HG03097 (cell line): ENCODE results near the gene SPECC1L.

Source experiments
- ATAC-seq: cut with Tn5 transposase; IDR thresholded peaks from one replicate; pipeline ENCODE4 v1.9.1; 2021; ENCODE audit not compliant: unreplicated experiment, low FRiP score

SPECC1L gene

DNA sequence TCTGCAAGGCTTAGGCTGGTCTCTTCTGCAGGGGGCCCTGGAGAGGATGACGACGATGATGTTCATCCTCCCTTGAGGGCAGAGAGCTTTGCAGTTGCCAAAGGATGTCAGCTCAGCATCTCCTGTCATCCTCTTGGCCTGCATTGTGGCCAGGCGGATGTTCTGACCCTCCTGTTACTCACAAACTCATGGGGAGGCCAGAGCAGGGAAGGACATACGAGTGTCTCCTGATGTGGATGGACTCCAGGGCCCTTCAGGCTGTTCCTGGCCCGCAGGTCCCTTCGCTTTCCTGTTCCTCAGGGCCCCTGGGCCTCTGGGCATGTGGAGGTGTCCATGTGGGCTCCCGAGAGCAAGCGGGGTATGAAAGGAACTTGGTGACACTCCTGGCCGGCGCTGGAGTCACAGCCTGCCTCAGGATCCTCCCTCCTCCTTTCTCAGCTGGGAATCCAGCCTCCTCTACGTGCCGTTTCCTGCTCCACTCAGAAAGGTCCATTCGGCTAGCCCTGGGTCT lies 165.3 kb downstream of the SPECC1L start:
- no peak for ATAC-seq

DNA sequence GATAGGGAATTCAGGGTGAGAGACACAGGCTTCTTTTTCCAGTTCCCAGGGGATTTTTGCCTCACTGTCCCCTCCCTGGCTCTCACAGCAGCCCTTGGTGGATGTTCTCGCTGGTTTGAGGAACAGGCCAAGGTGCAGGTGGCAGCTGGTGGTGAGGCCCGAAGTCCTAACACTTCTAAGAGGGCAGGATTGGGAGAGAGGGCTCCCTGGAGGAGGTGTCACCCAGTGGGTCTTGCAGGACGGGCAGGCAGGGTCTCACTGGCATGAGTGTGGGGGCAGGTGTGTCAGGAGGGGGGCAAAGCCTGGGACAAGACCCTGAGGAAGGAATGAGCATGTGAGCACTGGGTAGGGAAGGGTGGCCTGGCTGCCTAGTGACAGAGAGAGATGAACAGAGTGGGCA lies 165.9 kb downstream of the SPECC1L start:
- no peak for ATAC-seq

DNA sequence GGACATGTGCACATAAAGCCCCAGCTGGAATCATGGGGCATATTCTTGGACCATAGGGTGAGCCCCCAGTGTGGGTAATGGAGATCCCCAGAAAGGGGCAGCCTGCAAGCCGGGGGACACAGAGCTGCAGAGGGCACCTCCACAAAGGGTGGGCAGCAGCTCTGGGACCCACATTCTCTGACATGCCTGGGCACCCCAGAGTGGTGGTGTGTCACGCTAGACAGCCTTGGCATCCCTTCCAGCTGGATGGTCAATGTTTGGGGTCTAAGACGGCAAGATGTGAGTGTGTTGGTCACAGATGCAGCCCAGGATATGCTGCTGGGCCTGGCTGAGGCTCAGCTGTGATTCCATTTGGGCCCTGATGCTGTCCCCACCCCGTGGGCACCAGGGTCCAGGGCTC lies 166.5 kb downstream of the SPECC1L start:
- ATAC-seq: no peak

DNA sequence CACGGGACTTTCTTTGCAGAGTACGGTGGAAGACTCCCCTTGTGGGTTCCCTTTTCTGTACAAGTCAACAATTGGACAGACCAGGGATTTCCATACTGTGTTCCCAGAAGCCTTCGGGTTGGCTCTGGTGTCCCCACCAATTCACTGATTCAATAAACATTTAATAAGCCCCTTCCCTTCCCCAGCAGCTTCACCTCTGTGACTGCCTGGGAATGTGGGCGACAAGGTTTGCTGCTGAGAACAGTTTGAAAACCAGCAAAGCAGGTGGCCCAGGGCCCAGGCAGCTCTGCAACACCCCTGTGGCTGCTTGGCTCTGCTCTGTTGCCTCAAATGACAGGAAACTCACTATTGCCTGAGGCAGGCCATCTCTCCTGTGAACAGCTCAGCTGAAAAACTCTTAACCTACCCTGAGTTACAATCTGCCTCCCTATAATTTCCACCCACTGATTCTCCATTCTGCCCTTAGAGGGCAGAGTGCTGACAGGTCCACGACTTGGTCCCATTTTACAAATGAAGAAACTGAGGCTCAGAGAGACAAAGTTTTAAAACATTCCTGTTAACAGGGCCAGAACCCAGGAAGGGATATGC lies 167.2 kb downstream of the SPECC1L start:
- no peak for ATAC-seq

DNA sequence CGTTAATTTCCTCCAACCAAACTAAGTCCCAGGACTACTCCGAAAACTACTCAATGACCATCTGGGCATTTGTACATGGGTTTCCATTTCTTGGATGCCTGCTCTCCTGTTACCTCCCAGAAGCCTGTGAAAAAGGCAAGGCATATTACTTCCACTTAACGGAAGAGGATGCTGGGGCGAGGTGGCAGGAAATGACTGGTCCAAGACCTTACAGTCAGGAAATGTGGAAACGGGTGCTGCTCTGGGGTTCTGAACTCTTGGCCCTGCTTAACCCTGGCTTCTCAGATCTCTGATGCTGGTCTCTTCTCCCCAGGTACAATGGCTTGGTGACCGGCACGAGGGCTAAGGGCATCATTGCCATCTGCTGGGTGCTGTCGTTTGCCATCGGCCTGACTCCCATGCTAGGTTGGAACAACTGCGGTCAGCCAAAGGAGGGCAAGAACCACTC lies 169.7 kb downstream of the SPECC1L start:
- no peak for ATAC-seq

DNA sequence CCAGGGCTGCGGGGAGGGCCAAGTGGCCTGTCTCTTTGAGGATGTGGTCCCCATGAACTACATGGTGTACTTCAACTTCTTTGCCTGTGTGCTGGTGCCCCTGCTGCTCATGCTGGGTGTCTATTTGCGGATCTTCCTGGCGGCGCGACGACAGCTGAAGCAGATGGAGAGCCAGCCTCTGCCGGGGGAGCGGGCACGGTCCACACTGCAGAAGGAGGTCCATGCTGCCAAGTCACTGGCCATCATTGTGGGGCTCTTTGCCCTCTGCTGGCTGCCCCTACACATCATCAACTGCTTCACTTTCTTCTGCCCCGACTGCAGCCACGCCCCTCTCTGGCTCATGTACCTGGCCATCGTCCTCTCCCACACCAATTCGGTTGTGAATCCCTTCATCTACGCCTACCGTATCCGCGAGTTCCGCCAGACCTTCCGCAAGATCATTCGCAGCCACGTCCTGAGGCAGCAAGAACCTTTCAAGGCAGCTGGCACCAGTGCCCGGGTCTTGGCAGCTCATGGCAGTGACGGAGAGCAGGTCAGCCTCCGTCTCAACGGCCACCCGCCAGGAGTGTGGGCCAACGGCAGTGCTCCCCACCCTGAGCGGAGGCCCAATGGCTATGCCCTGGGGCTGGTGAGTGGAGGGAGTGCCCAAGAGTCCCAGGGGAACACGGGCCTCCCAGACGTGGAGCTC lies 170.2 kb downstream of the SPECC1L start:
- no peak for ATAC-seq

DNA sequence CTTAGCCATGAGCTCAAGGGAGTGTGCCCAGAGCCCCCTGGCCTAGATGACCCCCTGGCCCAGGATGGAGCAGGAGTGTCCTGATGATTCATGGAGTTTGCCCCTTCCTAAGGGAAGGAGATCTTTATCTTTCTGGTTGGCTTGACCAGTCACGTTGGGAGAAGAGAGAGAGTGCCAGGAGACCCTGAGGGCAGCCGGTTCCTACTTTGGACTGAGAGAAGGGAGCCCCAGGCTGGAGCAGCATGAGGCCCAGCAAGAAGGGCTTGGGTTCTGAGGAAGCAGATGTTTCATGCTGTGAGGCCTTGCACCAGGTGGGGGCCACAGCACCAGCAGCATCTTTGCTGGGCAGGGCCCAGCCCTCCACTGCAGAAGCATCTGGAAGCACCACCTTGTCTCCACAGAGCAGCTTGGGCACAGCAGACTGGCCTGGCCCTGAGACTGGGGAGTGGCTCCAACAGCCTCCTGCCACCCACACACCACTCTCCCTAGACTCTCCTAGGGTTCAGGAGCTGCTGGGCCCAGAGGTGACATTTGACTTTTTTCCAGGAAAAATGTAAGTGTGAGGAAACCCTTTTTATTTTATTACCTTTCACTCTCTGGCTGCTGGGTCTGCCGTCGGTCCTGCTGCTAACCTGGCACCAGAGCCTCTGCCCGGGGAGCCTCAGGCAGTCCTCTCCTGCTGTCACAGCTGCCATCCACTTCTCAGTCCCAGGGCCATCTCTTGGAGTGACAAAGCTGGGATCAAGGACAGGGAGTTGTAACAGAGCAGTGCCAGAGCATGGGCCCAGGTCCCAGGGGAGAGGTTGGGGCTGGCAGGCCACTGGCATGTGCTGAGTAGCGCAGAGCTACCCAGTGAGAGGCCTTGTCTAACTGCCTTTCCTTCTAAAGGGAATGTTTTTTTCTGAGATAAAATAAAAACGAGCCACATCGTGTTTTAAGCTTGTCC lies 171.0 kb downstream of the SPECC1L start:
- ATAC-seq: no peak

DNA sequence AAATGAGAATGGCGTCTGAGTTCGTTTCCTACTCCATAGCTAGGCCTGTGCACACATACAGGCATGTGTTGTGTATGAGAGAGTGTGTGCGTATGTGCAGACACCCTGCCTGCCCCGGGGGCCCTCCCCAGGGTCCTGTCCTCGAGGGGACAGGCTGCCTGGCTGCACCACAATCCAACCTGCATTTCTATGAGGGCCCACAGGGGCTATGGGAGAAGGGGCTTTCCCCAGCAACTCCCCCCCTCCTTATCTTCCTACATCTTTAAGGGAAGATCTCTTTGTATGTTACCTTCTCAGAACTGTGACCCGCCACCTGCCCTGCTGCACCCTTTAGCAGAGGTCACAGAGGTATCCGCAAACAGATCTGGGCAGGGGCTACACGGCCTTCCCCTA lies 171.7 kb downstream of the SPECC1L start:
- no peak for ATAC-seq

DNA sequence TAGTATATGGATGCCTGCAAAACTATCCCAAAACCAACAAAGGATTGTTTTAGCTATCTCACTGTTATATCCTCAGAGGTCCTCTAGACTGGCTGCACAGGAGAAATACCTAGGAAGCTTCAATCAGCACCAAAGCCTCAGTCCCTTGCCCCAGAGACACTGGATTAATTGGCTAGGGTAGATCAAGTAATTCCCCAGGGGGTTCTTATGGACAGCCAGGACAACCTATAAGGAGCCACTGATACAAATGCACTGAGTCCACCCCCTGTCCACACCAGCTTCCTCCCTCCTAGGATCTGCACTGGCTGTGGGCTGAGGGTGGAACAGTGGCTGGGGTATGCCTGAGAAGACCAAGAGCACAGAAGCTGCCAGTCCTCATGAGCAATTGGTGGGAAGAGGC lies 173.0 kb downstream of the SPECC1L start:
- no peak for ATAC-seq

DNA sequence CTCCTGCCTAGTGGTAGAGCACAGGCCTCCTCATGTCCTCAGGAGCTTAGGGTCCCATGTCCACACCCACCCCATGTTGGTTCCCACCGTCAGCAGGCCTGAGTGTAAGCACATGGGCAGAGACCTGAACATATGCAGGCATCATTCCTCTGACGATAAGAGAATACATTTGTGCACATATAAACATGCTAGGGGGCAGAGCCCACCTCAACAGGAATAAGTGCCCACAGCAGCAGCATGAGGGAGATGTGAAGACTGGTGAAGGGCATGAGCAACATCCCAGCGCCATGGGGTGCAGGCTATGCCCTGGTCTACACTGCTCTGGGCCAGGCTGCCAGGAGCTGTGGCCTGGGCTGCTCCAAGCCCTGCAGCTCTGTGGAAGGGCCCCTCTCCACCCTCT lies 173.6 kb downstream of the SPECC1L start:
- no peak for ATAC-seq

DNA sequence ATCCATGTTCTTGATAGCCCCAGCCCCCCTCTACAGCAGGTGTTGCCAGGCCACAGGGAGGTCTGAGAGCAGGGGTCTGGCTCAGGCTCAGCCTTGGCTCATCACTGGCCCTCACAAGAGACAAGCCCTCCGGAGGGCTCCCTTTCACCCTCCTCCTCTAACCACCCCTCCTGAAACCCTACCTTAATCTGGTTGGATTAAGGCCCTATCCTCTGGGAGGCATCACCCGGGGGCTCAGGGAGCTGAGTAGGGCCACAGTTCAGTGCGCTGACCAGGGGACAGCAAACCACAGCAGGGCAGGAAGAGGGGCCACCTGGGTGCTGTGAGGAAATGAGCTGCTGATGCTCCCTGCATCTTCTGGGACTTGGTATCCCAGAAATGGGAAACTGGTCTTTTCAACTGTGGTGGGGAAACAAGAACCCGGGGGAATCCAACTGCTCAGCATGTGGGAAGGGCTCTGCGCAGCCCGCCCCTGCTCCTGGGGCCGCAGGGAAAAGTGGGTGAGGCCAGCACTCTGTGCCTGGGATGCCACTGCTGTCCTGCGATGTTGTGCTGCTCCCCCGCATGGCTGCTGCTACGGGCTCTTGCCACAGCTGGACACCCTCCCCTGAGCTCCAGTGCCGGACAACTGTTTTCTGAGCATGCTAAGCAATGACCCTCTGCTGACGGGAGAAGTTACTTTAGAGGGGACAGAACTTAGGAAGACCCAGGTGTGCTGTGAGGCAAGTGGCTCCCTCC lies 174.3 kb downstream of the SPECC1L start:
- ATAC-seq: no peak

DNA sequence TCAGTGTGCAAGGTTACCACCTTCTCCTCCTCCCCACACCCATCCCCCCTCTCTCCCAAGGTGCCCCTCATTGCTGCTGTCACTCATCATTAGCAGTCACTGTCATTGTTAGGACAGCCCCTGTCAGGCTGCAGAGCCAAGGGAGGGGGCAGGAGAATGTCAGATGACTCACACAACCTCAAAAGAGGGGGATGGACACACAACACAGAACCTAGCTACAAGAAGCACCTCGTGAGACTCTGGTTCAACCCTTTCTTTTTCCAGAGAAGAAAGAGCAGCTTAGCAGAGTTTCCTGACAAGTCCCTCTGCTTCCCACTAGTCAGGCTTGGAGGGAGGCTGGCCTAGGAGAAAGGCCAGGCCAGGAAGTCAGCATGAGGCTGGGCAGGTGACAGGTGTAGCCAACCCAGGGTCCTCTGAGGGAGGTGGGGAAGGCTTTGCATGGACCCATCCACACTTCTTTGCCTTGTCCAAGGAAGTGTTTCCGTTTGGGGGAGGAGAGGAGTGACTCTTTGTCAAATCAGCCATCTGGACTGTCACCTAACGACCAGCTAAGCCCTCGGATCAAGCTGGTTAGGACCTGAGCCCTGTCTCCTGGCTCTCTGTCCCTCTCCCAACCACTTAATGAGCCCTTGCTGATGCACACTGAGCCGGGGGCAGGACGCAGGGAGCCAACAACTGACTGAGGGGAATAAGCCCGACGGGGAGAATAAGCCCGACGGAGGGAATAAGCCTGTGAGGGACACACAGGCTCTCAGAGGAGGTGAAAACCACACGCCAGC lies 175.0 kb downstream of the SPECC1L start:
- ATAC-seq: no peak

DNA sequence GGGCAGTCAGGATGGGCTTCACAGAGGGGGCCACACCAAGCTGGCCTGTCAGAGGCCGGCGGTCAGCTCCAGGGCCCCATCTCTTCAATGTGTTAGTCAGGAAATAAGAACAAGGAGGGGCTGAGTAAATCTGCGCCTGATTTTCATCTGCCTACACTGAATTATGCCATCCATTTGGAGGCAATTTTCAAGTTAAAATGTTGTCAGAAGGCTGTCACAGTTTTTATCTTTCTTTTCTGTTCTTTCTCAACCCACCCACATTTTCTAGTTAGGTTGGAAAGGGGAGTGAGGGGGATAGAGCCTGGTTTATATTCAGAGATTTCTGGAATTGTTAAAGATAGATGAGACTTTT lies 175.6 kb downstream of the SPECC1L start:
- ATAC-seq: no peak

DNA sequence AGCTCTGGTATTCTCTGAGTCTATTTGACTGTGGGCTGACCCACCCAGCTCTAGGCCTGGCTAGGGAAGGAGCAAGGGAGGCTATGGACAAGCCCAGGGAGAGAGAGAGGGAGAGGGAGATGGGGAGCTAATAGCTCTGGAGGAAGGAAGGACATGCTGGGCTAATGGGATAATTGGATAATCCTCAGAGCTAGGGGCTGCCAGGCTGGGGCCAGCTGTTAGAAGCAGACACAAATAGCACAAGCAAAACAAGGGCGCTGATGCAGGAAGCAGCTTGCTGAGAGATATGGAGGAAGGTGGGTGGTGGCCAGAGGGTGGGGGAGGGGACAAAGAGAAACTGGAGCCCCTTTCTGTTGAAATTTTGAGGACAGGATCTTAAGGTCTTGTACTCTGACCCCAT lies 180.0 kb downstream of the SPECC1L start:
- no peak for ATAC-seq

DNA sequence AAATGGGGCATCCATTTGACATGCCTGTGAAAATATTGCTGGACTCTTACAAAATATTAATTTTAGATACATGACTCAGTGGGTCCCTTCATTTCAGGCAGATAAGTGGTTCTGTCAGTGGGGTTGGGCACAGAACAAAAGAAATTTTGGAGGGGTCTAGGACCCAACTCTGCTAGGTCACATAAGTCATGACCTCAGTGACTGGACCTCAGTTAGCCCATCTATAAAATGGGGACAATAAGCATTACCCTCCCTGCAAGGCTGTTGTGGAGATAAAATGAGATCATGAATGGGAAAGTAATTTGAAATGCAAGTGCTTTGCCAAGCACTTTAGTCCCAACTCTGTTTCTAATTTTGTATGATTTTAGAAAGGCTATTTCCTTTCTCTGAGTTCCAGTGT lies 180.5 kb downstream of the SPECC1L start:
- no peak for ATAC-seq

DNA sequence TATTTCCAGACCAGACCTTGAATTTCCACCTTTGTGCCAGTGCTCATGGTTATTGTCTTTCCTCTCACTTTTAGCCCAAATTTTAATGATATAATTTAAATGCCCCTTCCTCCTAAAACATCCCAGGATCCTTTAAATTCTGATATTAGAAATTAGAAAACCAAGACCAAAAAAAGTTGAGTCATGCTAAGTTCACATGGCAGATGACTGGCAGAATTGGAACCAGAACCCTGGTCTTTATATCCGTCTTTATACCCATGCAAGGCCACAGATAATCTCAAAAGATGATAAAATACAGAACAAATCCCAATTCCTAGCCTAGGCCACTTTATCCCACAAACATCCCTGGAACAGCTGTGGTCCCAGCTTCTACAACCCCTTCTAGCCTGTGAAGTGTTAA lies 183.2 kb downstream of the SPECC1L start:
- no peak for ATAC-seq

DNA sequence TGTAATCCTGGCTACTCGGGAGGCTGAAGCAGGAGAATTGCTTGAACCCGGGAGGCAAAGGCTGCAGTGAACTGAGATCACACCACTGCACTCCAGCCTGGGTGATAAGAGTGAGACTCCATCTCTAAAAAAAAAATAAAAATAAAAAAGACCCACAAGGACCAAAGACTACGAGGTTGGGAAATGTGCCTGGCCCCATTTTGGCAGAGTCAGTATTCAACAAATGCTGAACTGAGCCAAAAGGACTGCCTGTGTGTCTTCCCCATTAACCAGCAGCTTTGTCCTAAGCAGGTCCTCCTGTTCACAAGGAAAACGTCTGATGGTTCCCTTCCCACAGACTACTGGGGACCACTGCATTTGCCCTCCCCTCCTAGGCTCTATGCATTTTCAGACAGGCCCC lies 184.4 kb downstream of the SPECC1L start:
- ATAC-seq: no peak

DNA sequence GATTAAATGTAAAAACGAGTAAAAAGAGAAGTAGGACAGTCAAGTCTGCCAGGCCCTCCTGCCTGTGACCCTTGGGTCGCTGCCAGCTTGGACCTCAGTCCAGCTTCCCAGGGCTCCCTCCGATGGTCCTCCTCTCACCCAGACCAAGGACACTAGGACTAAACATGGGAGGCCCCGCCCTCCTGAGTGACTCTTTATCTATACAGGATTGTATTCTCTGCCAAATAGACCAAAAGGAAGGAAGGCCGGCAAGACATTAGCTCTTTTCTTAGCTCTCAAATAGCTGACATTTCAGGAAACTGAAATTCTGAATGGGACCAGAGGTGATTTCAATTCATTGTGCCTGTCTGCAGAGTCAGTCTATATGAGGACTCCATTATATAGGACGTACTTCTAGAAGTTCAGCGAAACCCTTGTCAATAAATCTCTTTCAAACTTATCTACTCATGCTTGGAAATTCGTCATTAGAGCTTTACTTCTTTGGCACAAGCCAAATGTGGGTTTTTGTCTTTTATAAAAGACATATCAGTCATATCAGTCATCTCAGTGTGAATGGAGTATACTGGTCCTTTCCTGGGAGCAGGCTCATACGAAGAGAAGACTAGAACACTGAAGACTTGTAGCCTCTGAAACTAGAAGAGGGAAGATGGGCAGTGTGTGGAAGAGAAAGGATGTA lies 185.3 kb downstream of the SPECC1L start:
- ATAC-seq: no peak

DNA sequence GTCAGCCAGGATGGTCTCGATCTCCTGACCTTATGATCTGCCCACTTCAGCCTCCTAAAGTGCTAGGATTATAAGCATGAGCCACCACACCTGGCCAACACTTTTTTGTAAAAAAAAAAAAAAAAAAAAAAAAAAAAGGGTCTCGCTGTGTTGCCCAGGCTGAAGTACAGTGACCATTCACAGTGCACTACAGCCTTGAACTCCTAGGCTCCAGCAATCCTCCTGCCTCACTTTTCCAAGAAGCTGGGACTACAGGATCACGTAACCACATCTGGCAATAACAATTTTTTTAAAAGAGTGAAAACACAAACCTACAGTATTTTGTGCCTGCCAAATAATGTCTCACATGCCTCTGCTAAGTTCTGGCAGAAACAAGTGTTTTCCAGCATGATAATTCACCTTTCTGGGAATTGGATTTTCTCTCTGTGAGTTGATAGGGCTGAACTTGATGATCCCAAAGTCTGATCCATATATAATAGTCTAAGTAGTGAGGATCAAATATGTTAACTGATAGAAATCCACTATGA lies 187.3 kb downstream of the SPECC1L start:
- ATAC-seq: no peak
